ENCODE data around the gene SAP30L. TPM values are rescaled to one million over a fixed set of nuclear protein-coding genes. Genes with fewer than 3 reads are reported as not detected.

SAP30L gene
- total RNA-seq, 2 donors from 2014 or later = 27.7 to 40.3 TPM

DNA sequence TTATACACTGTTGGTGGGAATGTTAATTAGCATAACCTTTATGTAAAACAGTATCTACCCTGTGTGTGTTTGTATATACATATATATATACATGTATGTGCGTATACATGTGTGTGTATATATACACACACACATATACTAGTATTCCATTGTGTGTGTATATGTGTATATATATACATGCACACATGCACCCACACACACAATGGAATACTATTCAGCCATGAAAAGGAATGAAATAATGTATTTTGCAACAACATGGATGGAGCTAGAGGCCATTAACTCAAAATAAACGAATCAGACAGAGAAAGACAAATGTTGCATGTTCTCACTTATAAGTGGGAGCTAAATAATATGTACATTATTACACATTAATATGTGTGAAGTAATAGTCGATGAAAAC, 17.6 kb upstream of the SAP30L start:
- H3K4me3 ChIP-seq (ENCODE audit: low read length) = no peak overlapping the region
- DNase-seq = no peak
- Mint-ChIP-seq H3K9me3 (no peaks in the 10 kb centered on the region), H3K27me3 (ENCODE audit: insufficient read depth) (no peaks in the 10 kb centered on the region), H3K4me3 (no peak overlapping the region), H3K4me1 (no peaks in the 10 kb centered on the region), H3K27ac (no peak overlapping the region), H3K36me3 (ENCODE audit: low read depth) (peaks cover 2% of the 10 kb centered on the region)
- peaks cover 2% of the 10 kb centered on the region for H3K9me3 ChIP-seq (ENCODE audit: control insufficient read depth, low read length)
- no peaks in the 10 kb centered on the region for H3K27me3 ChIP-seq (ENCODE audit: control insufficient read depth, insufficient read depth, low read length, poor library complexity, severe bottlenecking)
- H3K9ac ChIP-seq (ENCODE audit: extremely low read depth, low read length, poor library complexity, severe bottlenecking) = no peak overlapping the region
- TF ChIP-seq, protein P1, sequence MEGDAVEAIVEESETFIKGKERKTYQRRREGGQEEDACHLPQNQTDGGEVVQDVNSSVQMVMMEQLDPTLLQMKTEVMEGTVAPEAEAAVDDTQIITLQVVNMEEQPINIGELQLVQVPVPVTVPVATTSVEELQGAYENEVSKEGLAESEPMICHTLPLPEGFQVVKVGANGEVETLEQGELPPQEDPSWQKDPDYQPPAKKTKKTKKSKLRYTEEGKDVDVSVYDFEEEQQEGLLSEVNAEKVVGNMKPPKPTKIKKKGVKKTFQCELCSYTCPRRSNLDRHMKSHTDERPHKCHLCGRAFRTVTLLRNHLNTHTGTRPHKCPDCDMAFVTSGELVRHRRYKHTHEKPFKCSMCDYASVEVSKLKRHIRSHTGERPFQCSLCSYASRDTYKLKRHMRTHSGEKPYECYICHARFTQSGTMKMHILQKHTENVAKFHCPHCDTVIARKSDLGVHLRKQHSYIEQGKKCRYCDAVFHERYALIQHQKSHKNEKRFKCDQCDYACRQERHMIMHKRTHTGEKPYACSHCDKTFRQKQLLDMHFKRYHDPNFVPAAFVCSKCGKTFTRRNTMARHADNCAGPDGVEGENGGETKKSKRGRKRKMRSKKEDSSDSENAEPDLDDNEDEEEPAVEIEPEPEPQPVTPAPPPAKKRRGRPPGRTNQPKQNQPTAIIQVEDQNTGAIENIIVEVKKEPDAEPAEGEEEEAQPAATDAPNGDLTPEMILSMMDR (conservative IDR thresholded peaks at IDR 0.05) = no peak
- no peaks in the 10 kb centered on the region for H3K4me1 ChIP-seq (ENCODE audit: control insufficient read depth, insufficient read depth, low read length)
- WGBS, 2 experiments (ENCODE audit: insufficient coverage in 1 of 2, insufficient read length in 1 of 2) = 92% methylated on average over 2 of the region's 3 CpGs; no CpG with 5 or more reads in 1 of the 2 experiments
- H3K27ac ChIP-seq (ENCODE audit: low read depth, low read length) = no peak overlapping the region
- H3K36me3 ChIP-seq (ENCODE audit: control insufficient read depth, insufficient read depth, low read length) = no peaks in the 10 kb centered on the region

DNA sequence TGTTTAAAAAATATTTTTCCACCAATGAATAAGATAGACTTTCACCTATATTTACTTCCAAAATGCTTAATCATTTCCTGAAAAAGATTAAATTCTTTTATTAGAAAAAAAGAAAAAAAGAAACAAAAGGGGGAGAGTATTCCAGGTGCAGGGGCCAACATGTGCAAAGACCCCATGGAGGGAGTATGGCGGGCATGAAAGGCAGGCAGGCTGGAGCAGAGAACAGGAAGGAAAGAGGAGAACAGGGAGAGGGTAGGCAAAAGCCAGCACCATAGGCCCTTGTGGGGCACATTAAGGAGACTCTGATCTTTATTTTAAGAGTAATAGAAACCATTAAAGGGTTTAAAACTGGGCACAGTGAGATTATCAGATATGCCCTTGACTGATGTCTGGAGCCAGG, 16.5 kb upstream of the SAP30L start:
- H3K9me3 ChIP-seq (ENCODE audit: control insufficient read depth, low read length) = no peaks in the 10 kb centered on the region
- DNase-seq = no peak
- 92 to 98% methylated on average over 1 of the region's 1 CpG for WGBS, 2 experiments (ENCODE audit: insufficient coverage in 1 of 2, insufficient read length in 1 of 2)
- Mint-ChIP-seq H3K4me1 (no peaks in the 10 kb centered on the region), H3K27ac (no peak overlapping the region), H3K4me3 (no peak overlapping the region), H3K9me3 (no peaks in the 10 kb centered on the region), H3K27me3 (ENCODE audit: insufficient read depth) (no peaks in the 10 kb centered on the region), H3K36me3 (ENCODE audit: low read depth) (peaks cover 2% of the 10 kb centered on the region)
- H3K9ac ChIP-seq (ENCODE audit: extremely low read depth, low read length, poor library complexity, severe bottlenecking) = no peak overlapping the region
- no peaks in the 10 kb centered on the region for H3K27me3 ChIP-seq (ENCODE audit: control insufficient read depth, insufficient read depth, low read length, poor library complexity, severe bottlenecking)
- TF ChIP-seq, protein P1 (conservative IDR thresholded peaks at IDR 0.05) = no peak
- no peaks in the 10 kb centered on the region for H3K36me3 ChIP-seq (ENCODE audit: control insufficient read depth, insufficient read depth, low read length)
- no peak overlapping the region for H3K4me3 ChIP-seq (ENCODE audit: low read length)
- H3K27ac ChIP-seq (ENCODE audit: low read depth, low read length) = no peak overlapping the region
- no peaks in the 10 kb centered on the region for H3K4me1 ChIP-seq (ENCODE audit: control insufficient read depth, insufficient read depth, low read length)

DNA sequence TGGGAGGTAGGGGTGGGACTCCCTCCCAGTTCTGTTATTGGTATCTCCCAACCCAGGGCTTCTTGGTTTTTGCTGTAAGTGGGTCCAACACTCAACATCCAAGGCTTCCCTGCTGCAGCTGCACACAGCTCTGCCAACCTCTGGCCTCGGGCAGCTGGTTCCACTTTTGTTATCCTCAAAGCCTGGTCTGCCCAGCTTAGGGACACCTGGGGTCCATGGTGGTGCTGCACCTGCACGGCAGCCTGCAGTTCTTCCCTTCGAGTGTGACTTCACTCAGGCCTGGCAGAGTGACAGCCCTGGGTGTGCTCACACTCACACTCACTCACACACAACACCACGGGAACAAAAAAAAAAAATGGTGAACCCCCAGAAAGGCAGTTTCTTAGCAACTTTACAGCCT, 15.3 kb upstream of the SAP30L start:
- H3K27me3 ChIP-seq (ENCODE audit: control insufficient read depth, insufficient read depth, low read length, poor library complexity, severe bottlenecking) = no peaks in the 10 kb centered on the region
- H3K4me1 Mint-ChIP-seq = no peaks in the 10 kb centered on the region
- H3K9me3 Mint-ChIP-seq = no peaks in the 10 kb centered on the region
- H3K4me1 ChIP-seq (ENCODE audit: control insufficient read depth, insufficient read depth, low read length) = no peaks in the 10 kb centered on the region
- 87 to 100% methylated on average over 1 to 4 of the region's 4 CpGs for WGBS, 2 experiments (ENCODE audit: insufficient coverage in 1 of 2, insufficient read length in 1 of 2)
- H3K4me3 ChIP-seq (ENCODE audit: low read length) = no peak overlapping the region
- H3K9ac ChIP-seq (ENCODE audit: extremely low read depth, low read length, poor library complexity, severe bottlenecking) = no peak overlapping the region
- no peaks in the 10 kb centered on the region for H3K27me3 Mint-ChIP-seq (ENCODE audit: insufficient read depth)
- peak overlapping the region; percentile 49 for H3K27ac ChIP-seq (ENCODE audit: low read depth, low read length)
- H3K4me3 Mint-ChIP-seq = no peak overlapping the region
- TF ChIP-seq, protein P1 (conservative IDR thresholded peaks at IDR 0.05) = no peak
- DNase-seq = no peak
- no peaks in the 10 kb centered on the region for H3K36me3 ChIP-seq (ENCODE audit: control insufficient read depth, insufficient read depth, low read length)
- H3K9me3 ChIP-seq (ENCODE audit: control insufficient read depth, low read length) = peaks cover 3% of the 10 kb centered on the region
- H3K27ac Mint-ChIP-seq = no peak overlapping the region
- H3K36me3 Mint-ChIP-seq (ENCODE audit: low read depth) = peaks cover 9% of the 10 kb centered on the region
